ENCODE measurements around the gene POLD2. TPM values are rescaled to one million over a fixed set of nuclear protein-coding genes. Genes with fewer than 3 reads are reported as not detected.

Gene POLD2
- total and polyA plus RNA-seq, 2 of the 13 experiments (the other 11 are each of a cell fraction or from before 2014, with no cell fraction given) = 87.6 to 95.1 TPM

GRCh38 chr7:44148166-44148565, 24.8 kb upstream of the POLD2 start (continued):
- TF ChIP-seq JUND (CRISPR knock-in tag; IDR thresholded peaks at IDR 0.05) (no peak), NR2F6 (IDR thresholded peaks at IDR 0.05) (no peak), NR2F6 (CRISPR knock-in tag; IDR thresholded peaks at IDR 0.05) (no peak), AHDC1 (CRISPR knock-in tag; IDR thresholded peaks at IDR 0.05; ENCODE audit: borderline replicate concordance) (no peak)

GRCh38 chr7:44147026-44147991, 24.0 kb upstream of the POLD2 start:
- no peaks in the 10 kb centered on the region for H3K36me3 ChIP-seq (replicated peaks in 1 of 2; ENCODE audit: control insufficient read depth in 1 of 2, insufficient read depth in 2 of 2, low read length in 2 of 2)
- in situ Hi-C loops (cut with HindIII; ENCODE audit: extremely low pct_ligation_motif_present, low pct_unique_long_range_greater_than_20kb) = no loop called here
- H3K4me3 ChIP-seq (replicated peaks in 1 of 3; ENCODE audit: insufficient read depth in 1 of 3, low read depth in 2 of 3, low read length in 3 of 3) = no peak overlapping the region
- no peak overlapping the region for H2AFZ ChIP-seq (ENCODE audit: low read length)
- DNase-seq (ENCODE audit: low spot score) = no peak
- H3K9me3 ChIP-seq (ENCODE audit: low read length) = no peaks in the 10 kb centered on the region
- intact Hi-C loops (cut with micrococcal nuclease; ENCODE audit: unreplicated experiment) = no loop called here
- 72% methylated on average over 21 of the region's 33 CpGs for WGBS (ENCODE audit: low lambda C conversion rate)
- FAIRE-seq = no peak
- BruUV-seq (replicated peaks) = no TSS peak
- H4K20me1 ChIP-seq (ENCODE audit: insufficient read depth, low read length) = no peaks in the 10 kb centered on the region
- ChIA-PET POLR2A (no interaction called here), CTCF (ENCODE audit: low intra/inter-chr PET ratio, low total read pairs) (no interaction called here)
- peaks cover 5% of the 10 kb centered on the region for H3K4me1 ChIP-seq (ENCODE audit: insufficient read depth, low read length)
- peaks cover 2 to 43% of the 10 kb centered on the region in 2 experiments; a peak in 3 of 5 replicates for H3K27me3 ChIP-seq (ENCODE audit: control insufficient read depth in 1 of 2, insufficient read depth in 2 of 2, low read length in 2 of 2)
- no peaks in the 10 kb centered on the region for H3K79me2 ChIP-seq (ENCODE audit: insufficient read depth, low read length)
- H3K4me2 ChIP-seq (ENCODE audit: low read depth, low read length) = no peak overlapping the region; the same call in 1 of the 2 replicates
- no peak for ATAC-seq
- H3K9ac ChIP-seq (ENCODE audit: insufficient read depth, low read depth, low read length) = no peak overlapping the region
- no peak overlapping the region for H3K27ac ChIP-seq (ENCODE audit: extremely low read length, insufficient read depth, low read length)
- TF ChIP-seq ZNF446 (CRISPR knock-in tag; IDR thresholded peaks at IDR 0.05) (no peak), STAG1 (CRISPR knock-in tag; IDR thresholded peaks at IDR 0.05) (no peak), ZSCAN30 (CRISPR knock-in tag; IDR thresholded peaks at IDR 0.05) (no peak), ZNF839 (CRISPR knock-in tag; IDR thresholded peaks at IDR 0.05; ENCODE audit: borderline replicate concordance) (no peak), CENPX (CRISPR knock-in tag; IDR thresholded peaks at IDR 0.05) (no peak), HMG20A (CRISPR knock-in tag; IDR thresholded peaks at IDR 0.05; ENCODE audit: borderline replicate concordance) (no peak), ZNF773 (CRISPR knock-in tag; IDR thresholded peaks at IDR 0.05; ENCODE audit: borderline replicate concordance) (no peak), ELK4 (CRISPR knock-in tag; IDR thresholded peaks at IDR 0.05; ENCODE audit: borderline replicate concordance) (no peak), ZNF605 (CRISPR knock-in tag; IDR thresholded peaks at IDR 0.05) (no peak), ZNF20 (CRISPR knock-in tag; IDR thresholded peaks at IDR 0.05) (no peak), BRF2 (CRISPR knock-in tag; IDR thresholded peaks at IDR 0.05) (no peak), ZMAT3 (CRISPR knock-in tag; conservative IDR thresholded peaks at IDR 0.05) (no peak)
